Limb (tissue), 2 donors: ENCODE results near the gene TP53TG5.

Source experiments
- DNase-seq, 2 donors: peaks; one replicate each; pipeline ENCODE4 v3.0.0-alpha.2; 2016; ENCODE audit errors: extremely low spot score in 2 of 2

The TP53TG5 gene

GRCh38 chr20:45346291-45346718, 31.8 kb downstream of the TP53TG5 start:
- no peak for DNase-seq

- no peak for DNase-seq
Observed at GRCh38 chr20:45345104-45345936, 32.8 kb downstream of the TP53TG5 start.

- DNase-seq, result no peak
Observed at GRCh38 chr20:45344168-45344860, 33.8 kb downstream of the TP53TG5 start.

GRCh38 chr20:45343532-45344167, 34.5 kb downstream of the TP53TG5 start:
- no peak for DNase-seq

GRCh38 chr20:45342855-45343531, 35.1 kb downstream of the TP53TG5 start:
- DNase-seq, result no peak

GRCh38 chr20:45341939-45342854, 35.9 kb downstream of the TP53TG5 start:
- DNase-seq, result peak in 1 of 2 donors; percentile 58

GRCh38 chr20:45341579-45341938, 36.6 kb downstream of the TP53TG5 start:
- DNase-seq, result no peak

- no peak for DNase-seq
Observed at GRCh38 chr20:45340951-45341350, 37.2 kb downstream of the TP53TG5 start.

- DNase-seq, result no peak
Observed at GRCh38 chr20:45340236-45340847, 37.8 kb downstream of the TP53TG5 start.

- no peak for DNase-seq
Observed at GRCh38 chr20:45339799-45340198, 38.3 kb downstream of the TP53TG5 start.

GRCh38 chr20:45339084-45339483, 39.0 kb downstream of the TP53TG5 start:
- DNase-seq, result no peak

- DNase-seq, result no peak
Observed at GRCh38 chr20:45338121-45339030, 39.7 kb downstream of the TP53TG5 start.

- DNase-seq, result no peak
Observed at GRCh38 chr20:45337367-45338120, 40.6 kb downstream of the TP53TG5 start.

GRCh38 chr20:45336530-45337366, 41.4 kb downstream of the TP53TG5 start:
- no peak for DNase-seq

GRCh38 chr20:45330476-45330875, 47.6 kb downstream of the TP53TG5 start:
- no peak for DNase-seq

GRCh38 chr20:45329497-45330319, 48.4 kb downstream of the TP53TG5 start:
- no peak for DNase-seq

GRCh38 chr20:45328451-45328850, 49.7 kb downstream of the TP53TG5 start:
- DNase-seq, result no peak
